ENCODE data around the gene B9D2.

B9D2 gene

DNA sequence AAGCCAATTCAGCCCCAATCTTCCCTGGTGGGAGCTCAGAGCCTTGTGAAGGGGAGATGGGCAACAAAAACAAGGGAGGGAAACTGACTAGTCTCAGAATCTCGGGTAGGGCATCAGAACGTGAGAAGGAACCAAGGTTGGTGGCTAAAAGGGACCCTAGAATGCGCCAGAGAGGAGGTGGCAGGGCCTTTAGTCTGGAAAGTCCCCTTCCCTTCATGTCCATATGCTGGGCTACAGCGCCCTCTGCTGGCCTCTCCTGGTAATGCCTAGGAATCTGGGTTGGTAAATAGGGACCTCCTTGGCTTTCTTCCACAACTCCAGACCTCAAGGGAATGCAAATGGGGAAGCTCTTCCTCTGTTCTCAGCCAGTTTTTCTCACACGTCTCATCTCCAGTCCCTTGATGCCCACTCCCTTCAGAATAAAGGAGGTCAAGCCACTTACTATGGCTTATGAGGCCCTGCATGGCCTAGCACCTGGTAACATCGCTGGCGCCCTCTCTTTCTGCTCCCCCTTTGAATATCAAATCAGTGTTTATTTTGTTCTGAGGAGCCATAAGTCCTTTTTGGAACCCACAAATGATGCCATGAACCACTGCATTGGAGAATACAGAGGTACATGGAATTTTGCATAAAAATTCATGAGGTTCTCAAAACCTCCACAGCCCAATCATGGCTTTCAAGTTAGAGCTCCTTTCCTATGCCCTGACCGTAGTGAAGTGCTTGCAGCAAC, 55.3 kb downstream of the B9D2 start:
- peak; percentile 88 for DNase-seq

GRCh38 chr19:41307954-41308449, 55.9 kb downstream of the B9D2 start:
- no peak for DNase-seq

DNA sequence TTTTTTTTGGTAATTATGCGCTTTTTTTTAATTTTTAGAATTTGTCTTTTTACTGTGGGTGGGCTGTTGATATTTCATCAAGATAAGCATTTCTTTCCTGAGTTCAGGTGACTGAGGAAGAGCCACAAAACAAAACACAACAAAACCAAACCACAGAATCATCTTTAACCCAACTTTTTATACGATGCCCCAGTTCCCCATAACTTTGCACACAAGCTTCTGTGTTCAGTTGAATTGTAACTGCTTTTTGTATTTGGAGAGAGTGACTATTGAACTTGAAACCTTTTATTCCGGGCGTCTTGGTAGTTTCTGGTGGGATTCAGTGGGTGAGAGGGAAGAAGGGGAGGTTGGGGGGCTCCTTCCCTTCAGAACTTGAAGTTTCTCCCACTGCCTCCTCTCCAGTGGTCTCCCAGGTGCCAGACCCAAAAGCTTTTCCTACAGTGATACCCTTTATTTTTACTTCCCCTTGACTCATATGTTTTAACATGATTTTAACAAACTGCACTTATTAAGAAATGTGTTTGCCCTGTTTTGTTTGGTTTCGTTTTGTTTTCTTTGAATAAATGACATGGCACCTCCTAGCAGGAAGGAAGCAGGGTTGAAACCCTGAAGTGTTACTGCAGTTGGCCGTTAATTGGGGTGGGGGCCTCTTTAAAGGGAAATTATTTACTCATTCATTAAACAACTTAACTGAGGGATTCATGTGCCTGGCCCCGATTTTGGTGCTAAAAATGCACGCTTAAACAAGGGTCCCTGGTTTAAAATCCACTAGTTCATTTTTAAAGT, 56.7 kb downstream of the B9D2 start:
- DNase-seq = peak; percentile 77

GRCh38 chr19:41305927-41306793, 57.8 kb downstream of the B9D2 start:
- no peak for DNase-seq

GRCh38 chr19:41304706-41305483, 59.1 kb downstream of the B9D2 start:
- no peak for DNase-seq

Measured in central memory CD4-positive, alpha-beta T cell (primary cell).